HFFc6 (cell line): ENCODE data around the gene KLC3. TPM values are rescaled to one million over a fixed set of nuclear protein-coding genes. Genes with fewer than 3 reads are reported as not detected.

Source experiments
- DNase-seq: peaks from one replicate; pipeline ENCODE4 v3.0.0-alpha.2; 2018
- H3K27ac Mint-ChIP-seq: 2 replicates; pipeline ENCODE4 v1.8.0; 2020; ENCODE audit warnings: mild to moderate bottlenecking, mixed read lengths
- H3K27me3 Mint-ChIP-seq: 2 replicates; pipeline ENCODE4 v1.8.0; 2021; ENCODE audit warnings: mild to moderate bottlenecking, moderate library complexity, mixed read lengths; ENCODE audit not compliant: insufficient read depth
- H3K36me3 Mint-ChIP-seq: 2 replicates; pipeline ENCODE4 v1.8.0; 2021; ENCODE audit warnings: low read depth, mixed read lengths
- H3K4me1 Mint-ChIP-seq: 2 replicates; pipeline ENCODE4 v1.8.0; 2020; ENCODE audit warnings: low read depth, mixed read lengths
- H3K4me3 Mint-ChIP-seq: 2 replicates; pipeline ENCODE4 v1.8.0; 2020; ENCODE audit warnings: mild to moderate bottlenecking, moderate library complexity, mixed read lengths
- H3K9me3 Mint-ChIP-seq: 2 replicates; pipeline ENCODE4 v1.8.0; 2020; ENCODE audit warnings: mild to moderate bottlenecking, mixed read lengths
- CTCF ChIP-seq: fragments of 200-600 bp; sonication (generic); IDR thresholded peaks from 2 replicates; pipeline ENCODE4 v1.5.0; 2021; ENCODE audit warnings: antibody characterized with exemption, mild to moderate bottlenecking
- total RNA-seq, 6 experiments: library from RNA; stranded (reverse); fragmentation: NEBNext Ultra II Directional; extraction: Animal tissue kit (Norgen Biotek cat#: 25700); gene quantifications; 2 replicates in 1 of 6; 3 replicates in 5 of 6; pipeline ENCODE4 v1.2.3, GENCODE V29; 2021

The KLC3 gene
- total RNA-seq, 6 experiments from 2014 or later, result not detected

GRCh38 chr19:45352914-45353796, 12.6 kb downstream of the KLC3 start:
- Mint-ChIP-seq H3K4me3 (no peak overlapping the region), H3K9me3 (no peaks in the 10 kb centered on the region), H3K36me3 (peaks cover 51% of the 10 kb centered on the region), H3K4me1 (no peaks in the 10 kb centered on the region), H3K27me3 (peaks cover 2% of the 10 kb centered on the region; the same call in 1 of the 2 replicates), H3K27ac (no peak overlapping the region)
- no peak for DNase-seq
- TF ChIP-seq CTCF, result no peak

GRCh38 chr19:45354241-45354842, 13.8 kb downstream of the KLC3 start:
- DNase-seq, result no peak
- Mint-ChIP-seq H3K4me3 (no peak overlapping the region), H3K9me3 (no peaks in the 10 kb centered on the region), H3K36me3 (peaks cover 57% of the 10 kb centered on the region), H3K27me3 (peaks cover 2% of the 10 kb centered on the region; the same call in 1 of the 2 replicates), H3K27ac (no peak overlapping the region), H3K4me1 (no peaks in the 10 kb centered on the region)
- TF ChIP-seq CTCF, result no peak

- no peak overlapping the region for H3K27ac Mint-ChIP-seq
- H3K4me3 Mint-ChIP-seq, result no peak overlapping the region
- no peak for DNase-seq
- H3K27me3 Mint-ChIP-seq, result peaks cover 2% of the 10 kb centered on the region; the same call in 1 of the 2 replicates
- H3K4me1 Mint-ChIP-seq, result no peaks in the 10 kb centered on the region
- H3K9me3 Mint-ChIP-seq, result no peaks in the 10 kb centered on the region
- TF ChIP-seq CTCF, result no peak
- peaks cover 49% of the 10 kb centered on the region for H3K36me3 Mint-ChIP-seq
These were observed 14.9 kb downstream of the KLC3 start for GRCh38 chr19:45355402-45355801.

GRCh38 chr19:45355910-45356309, 15.4 kb downstream of the KLC3 start:
- Mint-ChIP-seq H3K27ac (no peak overlapping the region), H3K4me3 (no peak overlapping the region), H3K36me3 (peaks cover 49% of the 10 kb centered on the region), H3K9me3 (no peaks in the 10 kb centered on the region), H3K27me3 (peaks cover under 1% of the 10 kb centered on the region; the same call in 1 of the 2 replicates), H3K4me1 (no peaks in the 10 kb centered on the region)
- DNase-seq, result no peak
- TF ChIP-seq CTCF, result no peak

- H3K9me3 Mint-ChIP-seq, result no peaks in the 10 kb centered on the region
- no peak overlapping the region for H3K4me3 Mint-ChIP-seq
- TF ChIP-seq CTCF, result no peak
- no peaks in the 10 kb centered on the region; the same call in 1 of the 2 replicates for H3K27me3 Mint-ChIP-seq
- H3K36me3 Mint-ChIP-seq, result peaks cover 54% of the 10 kb centered on the region
- no peak for DNase-seq
- no peaks in the 10 kb centered on the region for H3K4me1 Mint-ChIP-seq
- H3K27ac Mint-ChIP-seq, result no peak overlapping the region
These were observed 16.4 kb downstream of the KLC3 start for GRCh38 chr19:45356760-45357444.
